H9 (cell line): ENCODE measurements around the gene NBPF4. TPM values are rescaled to one million over a fixed set of nuclear protein-coding genes. Genes with fewer than 3 reads are reported as not detected.
"Not testable (repeated sequence)": the region's sequence is repeated elsewhere in the genome, so short reads cannot be mapped to it uniquely, and the experiment has no call there.

Experiments used
- DNase-seq: peaks from one replicate; pipeline ENCODE4 v3.0.0-alpha.2; 2017
- H2AFZ ChIP-seq: one replicate; pipeline ENCODE4 v1.6.1; 2013; ENCODE audit warnings: mild to moderate bottlenecking, low read length, control low read depth, moderate library complexity
- H2AK5ac ChIP-seq: 2 replicates; pipeline ENCODE4 v1.6.1; 2013; ENCODE audit warnings: low read length, control low read depth, mixed read lengths; ENCODE audit not compliant: insufficient read length
- H2BK120ac ChIP-seq: one replicate; pipeline ENCODE4 v1.6.1; 2013; ENCODE audit warnings: low read depth, mild to moderate bottlenecking, low read length, control low read depth, inconsistent platforms; ENCODE audit not compliant: poor library complexity, severe bottlenecking
- H2BK12ac ChIP-seq: 2 replicates; pipeline ENCODE4 v1.6.1; 2013; ENCODE audit warnings: low read length, control low read depth, mixed read lengths, low read depth; ENCODE audit not compliant: insufficient read length
- H2BK15ac ChIP-seq: 2 replicates; pipeline ENCODE4 v1.6.1; 2013; ENCODE audit warnings: low read depth, low read length, control low read depth
- H2BK20ac ChIP-seq: one replicate; pipeline ENCODE4 v1.6.1; 2013; ENCODE audit warnings: low read depth, mild to moderate bottlenecking, low read length, control low read depth, inconsistent platforms; ENCODE audit not compliant: poor library complexity, severe bottlenecking
- H2BK5ac ChIP-seq: 2 replicates; pipeline ENCODE4 v1.6.1; 2013; ENCODE audit warnings: low read length, control low read depth, mixed read lengths; ENCODE audit not compliant: insufficient read length
- H3K14ac ChIP-seq: 2 replicates; pipeline ENCODE4 v1.6.1; 2013; ENCODE audit warnings: low read length, control low read depth; ENCODE audit not compliant: insufficient read depth
- H3K18ac ChIP-seq: 2 replicates; pipeline ENCODE4 v1.6.1; 2013; ENCODE audit warnings: low read depth, mild to moderate bottlenecking, mixed read lengths, low read length, control low read depth; ENCODE audit not compliant: insufficient read length
- H3K23ac ChIP-seq: 2 replicates; pipeline ENCODE4 v1.6.1; 2013; ENCODE audit warnings: low read length, control low read depth, mixed read lengths, low read depth; ENCODE audit not compliant: insufficient read length
- H3K23me2 ChIP-seq: 2 replicates; pipeline ENCODE4 v1.6.1; 2013; ENCODE audit warnings: low read depth, mild to moderate bottlenecking, mixed read lengths, low read length, control low read depth; ENCODE audit not compliant: insufficient read length, poor library complexity, severe bottlenecking
- H3K27ac ChIP-seq: 2 replicates; pipeline ENCODE4 v1.5.1; 2013; ENCODE audit warnings: low read length, control low read depth, mixed read lengths, low read depth; ENCODE audit not compliant: insufficient read length
- H3K27me3 ChIP-seq: 2 replicates; pipeline ENCODE4 v1.6.1; 2013; ENCODE audit warnings: low read length, control low read depth, inconsistent platforms; ENCODE audit not compliant: insufficient read depth
- H3K4ac ChIP-seq: 2 replicates; pipeline ENCODE4 v1.6.1; 2013; ENCODE audit warnings: low read depth, mild to moderate bottlenecking, control low read depth, inconsistent platforms, low read length, moderate library complexity
- H3K4me1 ChIP-seq: 2 replicates; pipeline ENCODE4 v1.6.1; 2013; ENCODE audit warnings: low read length, control low read depth, inconsistent platforms; ENCODE audit not compliant: insufficient read depth
- H3K4me2 ChIP-seq: 2 replicates; pipeline ENCODE4 v1.6.1; 2013; ENCODE audit warnings: low read length, control low read depth, mixed read lengths; ENCODE audit not compliant: insufficient read length, insufficient read depth
- H3K56ac ChIP-seq: 2 replicates; pipeline ENCODE4 v1.6.1; 2013; ENCODE audit warnings: low read depth, mild to moderate bottlenecking, mixed read lengths, low read length, control low read depth; ENCODE audit not compliant: insufficient read length
- H3K79me1 ChIP-seq: 2 replicates; pipeline ENCODE4 v1.6.1; 2013; ENCODE audit warnings: low read depth, mild to moderate bottlenecking, moderate library complexity, low read length, control low read depth, inconsistent platforms; ENCODE audit not compliant: insufficient read depth, poor library complexity, severe bottlenecking
- H3K79me2 ChIP-seq: 2 replicates; pipeline ENCODE4 v1.6.1; 2013; ENCODE audit warnings: low read length, control low read depth, inconsistent platforms; ENCODE audit not compliant: insufficient read depth
- H3K9ac ChIP-seq: 2 replicates; pipeline ENCODE4 v1.6.1; 2013; ENCODE audit warnings: low read length, control low read depth, mixed read lengths; ENCODE audit not compliant: insufficient read length; ENCODE audit errors: extremely low read depth
- H3K9me3 ChIP-seq: one replicate; pipeline ENCODE4 v1.6.1; 2013; ENCODE audit warnings: low read depth, low read length, inconsistent platforms; ENCODE audit not compliant: control insufficient read depth
- H3T11ph ChIP-seq: one replicate; pipeline ENCODE4 v1.6.1; 2013; ENCODE audit warnings: mild to moderate bottlenecking, low read length, control low read depth, inconsistent platforms
- H4K20me1 ChIP-seq: one replicate; pipeline ENCODE4 v1.6.1; 2013; ENCODE audit not compliant: control insufficient read depth, insufficient read length, insufficient read depth
- H4K5ac ChIP-seq: 2 replicates; pipeline ENCODE4 v1.6.1; 2013; ENCODE audit warnings: low read depth, mild to moderate bottlenecking, mixed read lengths, low read length, control low read depth; ENCODE audit not compliant: insufficient read length
- H4K8ac ChIP-seq: replicated peaks from 2 replicates; pipeline ENCODE4 v1.6.1; 2013; ENCODE audit warnings: low read length, control low read depth, mixed read lengths, low read depth; ENCODE audit not compliant: insufficient read length
- H4K91ac ChIP-seq: 2 replicates; pipeline ENCODE4 v1.6.1; 2013; ENCODE audit warnings: low read depth, mild to moderate bottlenecking, moderate library complexity, mixed read lengths, low read length, control low read depth; ENCODE audit not compliant: insufficient read length
- H3K27ac Mint-ChIP-seq, 3 experiments: 2 replicates in 2 of 3; 3 replicates in 1 of 3; pipeline ENCODE4 v1.8.0; 2020 to 2021; ENCODE audit warnings: mixed read lengths in 3 of 3, mild to moderate bottlenecking in 1 of 3, moderate library complexity in 1 of 3
- H3K27me3 Mint-ChIP-seq: 2 replicates; pipeline ENCODE4 v1.8.0; 2021; ENCODE audit warnings: low read depth, mild to moderate bottlenecking, moderate library complexity, mixed read lengths
- H3K36me3 Mint-ChIP-seq, 3 experiments: 2 replicates in 2 of 3; 3 replicates in 1 of 3; pipeline ENCODE4 v1.8.0; 2020 to 2021; ENCODE audit warnings: low read depth in 3 of 3, mixed read lengths in 3 of 3; ENCODE audit not compliant: insufficient read depth in 1 of 3
- H3K4me1 Mint-ChIP-seq, 2 experiments: 2 replicates each; pipeline ENCODE4 v1.8.0; 2020; ENCODE audit warnings: mixed read lengths in 2 of 2
- H3K4me3 Mint-ChIP-seq, 2 experiments: 2 replicates in 1 of 2; 3 replicates in 1 of 2; pipeline ENCODE4 v1.8.0; 2020 to 2021; ENCODE audit warnings: mild to moderate bottlenecking in 2 of 2, mixed read lengths in 2 of 2, moderate library complexity in 1 of 2
- H3K9me3 Mint-ChIP-seq, 2 experiments: 2 replicates in 1 of 2; 3 replicates in 1 of 2; pipeline ENCODE4 v1.8.0; 2020; ENCODE audit warnings: mild to moderate bottlenecking in 2 of 2, mixed read lengths in 2 of 2, moderate library complexity in 1 of 2
- WGBS: extraction: QIAGEN DNeasy Blood & Tissue Kit; methylation state at CpG from one replicate; pipeline ENCODE4 v1.1.7; 2013; ENCODE audit warnings: missing lambda C conversion rate, low lambda C conversion rate, mixed read lengths; ENCODE audit not compliant: insufficient read length; ENCODE audit errors: extremely low coverage; 5-methylcytosine and 5-hydroxymethylcytosine counted together
- total RNA-seq: library from RNA; stranded (reverse); gene quantifications from 2 replicates; pipeline ENCODE4 v1.2.1, GENCODE V29; 2021

The NBPF4 gene
- total RNA-seq, 1 experiment from 2014 or later, result not detected

DNA sequence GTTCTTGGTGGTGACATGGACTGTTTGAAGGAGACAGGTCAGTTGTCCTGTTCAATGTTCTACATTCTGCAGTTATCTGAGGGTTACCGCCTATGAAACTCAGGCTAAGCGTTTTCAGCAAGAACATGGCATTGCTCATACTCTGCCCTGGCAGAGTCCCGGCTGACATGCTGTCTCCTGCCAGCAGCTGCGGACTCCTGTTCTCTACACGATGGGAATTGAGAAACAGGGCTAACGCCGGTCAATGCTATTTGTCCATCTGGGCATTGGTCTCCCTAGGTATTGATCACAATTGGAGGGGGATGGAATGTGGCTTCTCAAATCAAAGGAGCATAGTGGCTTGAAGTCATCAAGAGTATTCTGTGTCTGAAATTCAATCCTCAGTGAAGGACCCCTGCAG is 20.6 kb downstream of the NBPF4 start:
- not testable (repeated sequence) for H3K36me3 Mint-ChIP-seq, H3K27ac ChIP-seq, H3K9me3 ChIP-seq, H2BK5ac ChIP-seq, H4K5ac ChIP-seq, H3T11ph ChIP-seq, H2AFZ ChIP-seq, H2BK12ac ChIP-seq, H3K27me3 ChIP-seq, H3K23me2 ChIP-seq, H3K4me1 Mint-ChIP-seq, H2BK20ac ChIP-seq, H2AK5ac ChIP-seq, H2BK15ac ChIP-seq, H3K4me2 ChIP-seq, H3K14ac ChIP-seq, H3K4me3 Mint-ChIP-seq, H2BK120ac ChIP-seq, H4K20me1 ChIP-seq, H3K23ac ChIP-seq, H3K9ac ChIP-seq, H4K8ac ChIP-seq, H3K18ac ChIP-seq, H3K56ac ChIP-seq, H3K79me1 ChIP-seq, DNase-seq, H3K4me1 ChIP-seq, H3K27ac Mint-ChIP-seq, H3K79me2 ChIP-seq, H3K27me3 Mint-ChIP-seq, H4K91ac ChIP-seq, H3K9me3 Mint-ChIP-seq, H3K4ac ChIP-seq
- WGBS, result no CpG with 5 or more reads among the region's 7 CpGs

DNA sequence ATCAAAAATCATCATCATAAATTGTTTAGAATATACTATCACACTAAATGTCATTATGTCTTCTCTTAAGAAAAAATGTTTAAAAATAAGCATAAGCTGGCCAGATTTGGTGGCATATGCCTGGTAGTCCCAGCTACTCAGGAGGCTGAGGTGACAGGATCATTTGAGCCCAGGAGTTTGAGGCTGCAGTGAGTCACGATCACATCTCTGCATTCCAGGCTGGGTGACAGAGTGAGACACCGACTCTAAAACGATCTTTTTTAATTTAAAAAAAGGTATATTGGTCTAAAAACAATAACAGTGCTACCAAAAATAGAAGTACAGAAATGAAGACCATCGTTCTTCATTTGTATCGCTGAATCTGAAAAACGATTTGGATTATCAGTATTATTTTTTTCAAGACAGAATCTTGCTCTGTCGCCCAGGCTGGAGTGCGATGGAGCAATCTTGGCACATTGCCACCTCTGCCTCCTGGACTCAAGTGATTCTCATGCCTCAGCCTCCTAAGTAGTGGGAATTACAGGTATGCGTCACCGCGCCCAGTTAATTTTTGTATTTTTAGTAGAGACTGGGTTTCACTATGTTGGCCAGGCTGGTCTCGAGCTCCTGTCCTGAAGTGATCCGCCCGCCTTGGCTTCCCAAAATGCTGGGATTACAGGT is 26.2 kb downstream of the NBPF4 start:
- not testable (repeated sequence) for H3K9me3 ChIP-seq, H2BK120ac ChIP-seq, H4K91ac ChIP-seq, H3K27me3 ChIP-seq, H3K23me2 ChIP-seq, H4K20me1 ChIP-seq, H3K4ac ChIP-seq, H3K27ac Mint-ChIP-seq, H3K9ac ChIP-seq, H3K14ac ChIP-seq, H2BK15ac ChIP-seq, H3K27me3 Mint-ChIP-seq, DNase-seq, H3K4me1 ChIP-seq, H3K79me1 ChIP-seq, H4K5ac ChIP-seq, H3K23ac ChIP-seq, H2AK5ac ChIP-seq, H3K4me3 Mint-ChIP-seq, H2BK12ac ChIP-seq, H2AFZ ChIP-seq, H3K9me3 Mint-ChIP-seq, H4K8ac ChIP-seq, H3K18ac ChIP-seq, H3K56ac ChIP-seq, H3K79me2 ChIP-seq, H3K27ac ChIP-seq, H3T11ph ChIP-seq, H2BK5ac ChIP-seq, H3K36me3 Mint-ChIP-seq, H3K4me2 ChIP-seq, H2BK20ac ChIP-seq, H3K4me1 Mint-ChIP-seq
- no CpG with 5 or more reads among the region's 14 CpGs for WGBS
